HCT116 (cell line): ENCODE data around the gene GATB. TPM values are rescaled to one million over a fixed set of nuclear protein-coding genes. Genes with fewer than 3 reads are reported as not detected.

Experiments used
- ATAC-seq: fragments of 200-7000 bp; cut with Tn5 transposase; 2 replicates; pipeline ENCODE4 v1.9.1; 2020; ENCODE audit warnings: mild to moderate bottlenecking, moderate library complexity
- BruUV-seq: library from RNA; stranded (reverse); fragments of 400-500 nt; replicated peaks from 2 replicates; lab custom pipeline; 2021; lab: Mats Ljungman, UMichigan
- CTCF ChIA-PET: fragments of 300-600 bp; sonication (Branson Sonifier 250); formaldehyde crosslinking; loops from one replicate; lab custom pipeline; 2021; ENCODE audit warnings: antibody characterized with exemption; lab: Charles Lee
- POLR2A ChIA-PET: fragments of 300-600, 350-600 bp; sonication (Branson Sonifier 250); formaldehyde crosslinking; loops from one replicate; lab custom pipeline; 2021; ENCODE audit warnings: antibody characterized with exemption; lab: Charles Lee
- RAD21 ChIA-PET, 2 experiments: fragments of 300-600 bp; sonication (Branson Sonifier 250); formaldehyde crosslinking; loops; one replicate each; lab custom pipeline; 2023; ENCODE audit warnings: low total read pairs in 2 of 2; ENCODE audit not compliant: uncharacterized antibody in 2 of 2, unreplicated experiment in 2 of 2, low non-redundant PET in 1 of 2; lab: Charles Lee
- DNase-seq: peaks from one replicate; pipeline ENCODE4 v3.0.0-alpha.2; 2010; ENCODE audit warnings: low read depth, low spot score
- H2AFZ ChIP-seq: fragments of 200-600 bp; shearing (Covaris generic), sonication (generic); 2 replicates; pipeline ENCODE4 v1.6.1; 2017; ENCODE audit warnings: low read depth, mixed run types, mixed read lengths, antibody characterized with exemption, low read length; ENCODE audit not compliant: poor library complexity, severe bottlenecking
- H3K27ac ChIP-seq: 2 replicates; pipeline ENCODE4 v1.5.1; 2012; ENCODE audit warnings: low read depth, low read length
- H3K27me3 ChIP-seq: fragments of 200-600 bp; sonication (generic); 2 replicates; pipeline ENCODE4 v1.6.1; 2016; ENCODE audit warnings: mixed run types, low read length, mixed read lengths; ENCODE audit not compliant: insufficient read depth
- H3K36me3 ChIP-seq, 2 experiments: fragments of 200-500 bp in 1 of 2; fragments of 200-600 bp in 1 of 2; sonication (Bioruptor generic) in 1 of 2; sonication (generic) in 1 of 2; 2 replicates each; pipeline versions ENCODE4 v1.5.1 to v1.6.1; 2014 to 2016; ENCODE audit warnings: low read length in 2 of 2, inconsistent platforms in 1 of 2, mixed read lengths in 1 of 2, mixed run types in 1 of 2; ENCODE audit not compliant: insufficient read depth in 2 of 2, control insufficient read depth in 1 of 2
- H3K4me1 ChIP-seq, 2 experiments: fragments of 200-600 bp in 1 of 2; sonication (generic) in 1 of 2; 2 replicates each; pipeline versions ENCODE4 v1.5.1 to v1.6.1; 2012 to 2017; ENCODE audit warnings: low read length in 2 of 2, inconsistent platforms in 1 of 2, mild to moderate bottlenecking in 1 of 2, mixed read lengths in 1 of 2, mixed run types in 1 of 2, moderate library complexity in 1 of 2; ENCODE audit not compliant: insufficient read depth in 2 of 2, control insufficient read depth in 1 of 2
- H3K4me2 ChIP-seq: fragments of 200-600 bp; sonication (generic); 2 replicates; pipeline ENCODE4 v1.6.1; 2017; ENCODE audit warnings: mixed run types, low read length, mixed read lengths
- H3K4me3 ChIP-seq, 2 experiments: fragments of 200-600 bp in 1 of 2; sonication (generic) in 1 of 2; replicated peaks in 1 of 2; 2 replicates each; pipeline ENCODE4 v1.5.1; 2011 to 2016; ENCODE audit warnings: low read length in 2 of 2, control low read depth in 1 of 2, low read depth in 1 of 2, mild to moderate bottlenecking in 1 of 2, mixed read lengths in 1 of 2, mixed run types in 1 of 2
- H3K79me2 ChIP-seq: fragments of 200-600 bp; sonication (generic); 2 replicates; pipeline ENCODE4 v1.6.1; 2017; ENCODE audit warnings: mild to moderate bottlenecking, mixed run types, low read length, moderate library complexity, mixed read lengths; ENCODE audit not compliant: insufficient read depth
- H3K9ac ChIP-seq: fragments of 200-600 bp; sonication (generic); 2 replicates; pipeline ENCODE4 v1.6.1; 2016; ENCODE audit warnings: low read length, mixed read lengths
- H3K9me2 ChIP-seq: fragments of 200-600 bp; sonication (generic), shearing (Covaris generic); 2 replicates; pipeline ENCODE4 v1.6.1; 2017; ENCODE audit warnings: mixed run types, mild to moderate bottlenecking, moderate library complexity; ENCODE audit not compliant: insufficient read depth
- H3K9me3 ChIP-seq, 2 experiments: fragments of 200-500 bp in 1 of 2; fragments of 200-600 bp in 1 of 2; sonication (Bioruptor generic) in 1 of 2; sonication (generic) in 1 of 2; 2 replicates each; pipeline ENCODE4 v1.6.1; 2014 to 2017; ENCODE audit warnings: low read length in 2 of 2, mixed read lengths in 2 of 2, inconsistent platforms in 1 of 2, low read depth in 1 of 2, mild to moderate bottlenecking in 1 of 2, mixed run types in 1 of 2, moderate library complexity in 1 of 2; ENCODE audit not compliant: control insufficient read depth in 1 of 2, insufficient read depth in 1 of 2
- H4K20me1 ChIP-seq: fragments of 200-600 bp; sonication (generic), shearing (Covaris generic); 2 replicates; pipeline ENCODE4 v1.6.1; 2017; ENCODE audit warnings: mixed run types, mild to moderate bottlenecking, moderate library complexity; ENCODE audit not compliant: insufficient read depth
- CBX3 ChIP-seq: IDR thresholded peaks from 2 replicates; pipeline ENCODE4 v1.6.1; 2012; ENCODE audit warnings: low read depth
- EGR1 ChIP-seq: IDR thresholded peaks from 2 replicates; pipeline ENCODE4 v1.6.1; 2012; ENCODE audit warnings: low read depth
- ELF1 ChIP-seq: IDR thresholded peaks from 2 replicates; pipeline ENCODE4 v1.6.1; 2012; ENCODE audit warnings: low read depth, borderline replicate concordance
- EZH2 ChIP-seq: fragments of 200-600 bp; sonication (generic); IDR thresholded peaks from 2 replicates; pipeline ENCODE4 v1.6.1; 2017; ENCODE audit warnings: antibody characterized with exemption, mixed run types
- EZH2phosphoT487 ChIP-seq: fragments of 200-600 bp; IDR thresholded peaks from 2 replicates; pipeline ENCODE4 v1.6.1; 2018; ENCODE audit warnings: antibody characterized with exemption, borderline replicate concordance
- FOSL1 ChIP-seq: IDR thresholded peaks from 2 replicates; pipeline ENCODE4 v1.6.1; 2012; ENCODE audit warnings: low read depth
- POLR2A ChIP-seq: IDR thresholded peaks from 2 replicates; pipeline ENCODE4 v1.7.0; 2011; ENCODE audit warnings: borderline replicate concordance; ENCODE audit not compliant: insufficient read depth, insufficient read length; ENCODE audit errors: extremely low read depth
- POLR2AphosphoS5 ChIP-seq: IDR thresholded peaks from 2 replicates; pipeline ENCODE4 v1.6.1; 2011; ENCODE audit warnings: mild to moderate bottlenecking, low read depth, low read length, moderate library complexity
- SRF ChIP-seq: IDR thresholded peaks from 2 replicates; pipeline ENCODE4 v1.6.1; 2012; ENCODE audit warnings: low read depth
- intact Hi-C: fragments of 100-400 bp; cut with micrococcal nuclease; formaldehyde crosslinking; loops from 2 replicates; pipeline ENCODE4 v1.10.0; 2022
- total RNA-seq: library from RNA; stranded (reverse); gene quantifications from one replicate; pipeline ENCODE4 v1.2.1, GENCODE V29; 2021; ENCODE audit not compliant: unreplicated experiment
- TF ChIP-seq, protein P1 (sequence below): IDR thresholded peaks from 2 replicates; pipeline ENCODE4 v1.6.1; 2011; ENCODE audit warnings: mild to moderate bottlenecking, low read length, moderate library complexity; ENCODE audit not compliant: insufficient replicate concordance; ENCODE audit errors: extremely low read depth
- TF ChIP-seq, protein P2 (sequence below): IDR thresholded peaks from 2 replicates; pipeline ENCODE4 v1.6.1; 2012
- TF ChIP-seq, protein P3 (sequence below), 3 experiments: fragments of 200-600 bp in 1 of 3; sonication (generic) in 1 of 3; IDR thresholded peaks in 2 of 3; conservative IDR thresholded peaks in 1 of 3; 2 replicates each; pipeline ENCODE4 v1.5.1; 2012 to 2017; ENCODE audit warnings: low read depth in 2 of 3, low read length in 2 of 3, antibody characterized with exemption in 1 of 3, borderline replicate concordance in 1 of 3, control low read depth in 1 of 3, mild to moderate bottlenecking in 1 of 3, mixed read lengths in 1 of 3, mixed run types in 1 of 3, moderate library complexity in 1 of 3; ENCODE audit not compliant: insufficient read depth in 1 of 3

GATB gene
- total RNA-seq, 1 experiment from 2014 or later, result 29.3 TPM

DNA sequence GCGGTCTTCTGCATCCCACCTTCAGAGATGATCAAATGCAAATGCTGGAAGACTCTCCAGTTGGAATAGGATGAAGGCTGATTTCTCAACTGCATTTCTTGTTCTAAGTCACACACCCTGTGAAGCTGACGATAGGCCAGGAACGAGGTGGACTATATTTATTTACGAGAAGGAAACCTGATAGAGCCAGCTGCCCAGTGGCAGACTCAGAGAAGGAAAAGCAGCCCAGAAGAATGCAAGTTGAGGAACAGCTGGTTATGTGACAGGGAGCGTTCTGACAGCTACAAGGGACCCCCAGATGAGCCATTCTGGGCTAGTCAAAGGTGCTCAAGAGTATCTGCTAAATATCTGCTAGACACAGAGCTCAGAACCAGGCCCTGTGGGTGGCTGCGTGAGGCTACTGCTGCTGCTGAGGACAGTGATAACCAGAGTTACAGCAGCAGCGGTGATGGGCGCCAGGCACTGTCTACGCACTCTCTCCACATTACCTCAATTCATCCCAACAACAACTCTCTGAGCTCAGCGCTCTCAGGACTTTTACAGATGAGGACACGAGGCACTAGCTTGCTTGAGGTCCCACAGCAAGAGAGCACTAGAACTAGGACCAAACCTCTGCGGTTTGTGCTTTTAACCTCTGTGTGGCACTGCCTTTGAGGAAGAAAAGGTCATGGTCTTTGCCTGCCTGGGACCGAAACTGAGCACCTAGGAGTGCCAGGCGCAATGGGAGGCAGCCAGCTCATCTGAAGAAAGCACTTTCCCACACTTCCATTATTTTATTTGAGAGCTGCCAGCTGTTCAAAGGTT is 69.0 kb downstream of the GATB start:
- H3K4me2 ChIP-seq, result no peak overlapping the region
- no peak overlapping the region for H3K4me3 ChIP-seq
- RAD21 ChIA-PET, result no interaction called here
- no peak for ATAC-seq
- H3K9me3 ChIP-seq, result no peaks in the 10 kb centered on the region
- CTCF ChIA-PET, result no interaction called here
- POLR2A ChIA-PET, result no interaction called here
- no peak for TF ChIP-seq SRF
- no peak for TF ChIP-seq POLR2AphosphoS5
- TF ChIP-seq EGR1, result no peak
- TF ChIP-seq EZH2, result no peak
- TF ChIP-seq, protein P1, sequence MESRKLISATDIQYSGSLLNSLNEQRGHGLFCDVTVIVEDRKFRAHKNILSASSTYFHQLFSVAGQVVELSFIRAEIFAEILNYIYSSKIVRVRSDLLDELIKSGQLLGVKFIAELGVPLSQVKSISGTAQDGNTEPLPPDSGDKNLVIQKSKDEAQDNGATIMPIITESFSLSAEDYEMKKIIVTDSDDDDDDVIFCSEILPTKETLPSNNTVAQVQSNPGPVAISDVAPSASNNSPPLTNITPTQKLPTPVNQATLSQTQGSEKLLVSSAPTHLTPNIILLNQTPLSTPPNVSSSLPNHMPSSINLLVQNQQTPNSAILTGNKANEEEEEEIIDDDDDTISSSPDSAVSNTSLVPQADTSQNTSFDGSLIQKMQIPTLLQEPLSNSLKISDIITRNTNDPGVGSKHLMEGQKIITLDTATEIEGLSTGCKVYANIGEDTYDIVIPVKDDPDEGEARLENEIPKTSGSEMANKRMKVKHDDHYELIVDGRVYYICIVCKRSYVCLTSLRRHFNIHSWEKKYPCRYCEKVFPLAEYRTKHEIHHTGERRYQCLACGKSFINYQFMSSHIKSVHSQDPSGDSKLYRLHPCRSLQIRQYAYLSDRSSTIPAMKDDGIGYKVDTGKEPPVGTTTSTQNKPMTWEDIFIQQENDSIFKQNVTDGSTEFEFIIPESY, result no peak
- no peak for TF ChIP-seq POLR2A
- TF ChIP-seq ELF1, result no peak
- no peak for TF ChIP-seq CBX3
- H3K36me3 ChIP-seq, result no peaks in the 10 kb centered on the region
- H3K27ac ChIP-seq, result no peak overlapping the region
- no peak for DNase-seq
- intact Hi-C loops, result no loop called here
- no peaks in the 10 kb centered on the region for H4K20me1 ChIP-seq
- no TSS peak for BruUV-seq
- H3K9ac ChIP-seq, result no peak overlapping the region
- no peak overlapping the region for H2AFZ ChIP-seq
- H3K79me2 ChIP-seq, result no peaks in the 10 kb centered on the region
- H3K9me2 ChIP-seq, result no peaks in the 10 kb centered on the region
- no peaks in the 10 kb centered on the region for H3K4me1 ChIP-seq
- H3K27me3 ChIP-seq, result no peaks in the 10 kb centered on the region

DNA sequence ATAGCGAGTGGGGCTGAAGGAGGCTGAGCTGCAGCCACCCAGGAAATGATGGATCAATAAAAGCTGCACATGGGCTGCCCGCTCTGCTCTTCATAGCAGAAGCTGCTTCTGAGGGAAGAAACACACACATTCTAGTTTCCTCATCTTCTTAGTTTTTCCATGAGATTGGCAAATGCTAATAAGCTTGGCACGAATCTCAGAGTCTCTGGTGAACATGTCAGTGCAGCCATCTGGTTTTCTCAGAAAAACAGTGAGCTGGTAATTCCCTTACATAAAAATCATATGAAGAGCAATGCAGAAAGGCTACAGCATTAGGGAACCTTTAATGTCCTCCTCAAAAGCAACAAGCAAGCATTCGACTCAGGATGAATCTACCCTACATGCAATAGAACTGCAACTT is 69.9 kb downstream of the GATB start:
- no peaks in the 10 kb centered on the region for H3K79me2 ChIP-seq
- H3K4me1 ChIP-seq, result no peaks in the 10 kb centered on the region
- ATAC-seq, result no peak
- no peak overlapping the region for H2AFZ ChIP-seq
- intact Hi-C loops, result no loop called here
- H3K4me3 ChIP-seq, result no peak overlapping the region
- H3K27ac ChIP-seq, result no peak overlapping the region
- TF ChIP-seq, protein P2, sequence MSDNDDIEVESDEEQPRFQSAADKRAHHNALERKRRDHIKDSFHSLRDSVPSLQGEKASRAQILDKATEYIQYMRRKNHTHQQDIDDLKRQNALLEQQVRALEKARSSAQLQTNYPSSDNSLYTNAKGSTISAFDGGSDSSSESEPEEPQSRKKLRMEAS, result no peak
- TF ChIP-seq EZH2phosphoT487 (no peak), EGR1 (no peak), FOSL1 (no peak)
- TF ChIP-seq, protein P3, sequence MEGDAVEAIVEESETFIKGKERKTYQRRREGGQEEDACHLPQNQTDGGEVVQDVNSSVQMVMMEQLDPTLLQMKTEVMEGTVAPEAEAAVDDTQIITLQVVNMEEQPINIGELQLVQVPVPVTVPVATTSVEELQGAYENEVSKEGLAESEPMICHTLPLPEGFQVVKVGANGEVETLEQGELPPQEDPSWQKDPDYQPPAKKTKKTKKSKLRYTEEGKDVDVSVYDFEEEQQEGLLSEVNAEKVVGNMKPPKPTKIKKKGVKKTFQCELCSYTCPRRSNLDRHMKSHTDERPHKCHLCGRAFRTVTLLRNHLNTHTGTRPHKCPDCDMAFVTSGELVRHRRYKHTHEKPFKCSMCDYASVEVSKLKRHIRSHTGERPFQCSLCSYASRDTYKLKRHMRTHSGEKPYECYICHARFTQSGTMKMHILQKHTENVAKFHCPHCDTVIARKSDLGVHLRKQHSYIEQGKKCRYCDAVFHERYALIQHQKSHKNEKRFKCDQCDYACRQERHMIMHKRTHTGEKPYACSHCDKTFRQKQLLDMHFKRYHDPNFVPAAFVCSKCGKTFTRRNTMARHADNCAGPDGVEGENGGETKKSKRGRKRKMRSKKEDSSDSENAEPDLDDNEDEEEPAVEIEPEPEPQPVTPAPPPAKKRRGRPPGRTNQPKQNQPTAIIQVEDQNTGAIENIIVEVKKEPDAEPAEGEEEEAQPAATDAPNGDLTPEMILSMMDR (IDR thresholded peaks at IDR 0.05 in 2 of 3, conservative IDR thresholded peaks at IDR 0.05 in 1 of 3; ENCODE audit: borderline replicate concordance in 1 of 3, insufficient read depth in 1 of 3, low read depth in 2 of 3, low read length in 2 of 3), result no peak
- DNase-seq, result no peak
- BruUV-seq, result no TSS peak
- RAD21 ChIA-PET, result no interaction called here
- no peaks in the 10 kb centered on the region for H3K27me3 ChIP-seq
- H3K9me2 ChIP-seq, result no peaks in the 10 kb centered on the region
- H3K9ac ChIP-seq, result no peak overlapping the region
- no peaks in the 10 kb centered on the region for H3K9me3 ChIP-seq
- no peaks in the 10 kb centered on the region for H3K36me3 ChIP-seq
- H3K4me2 ChIP-seq, result no peak overlapping the region
- POLR2A ChIA-PET, result no interaction called here
- CTCF ChIA-PET, result no interaction called here
- no peaks in the 10 kb centered on the region for H4K20me1 ChIP-seq
